CD14-positive monocyte (primary cell): ENCODE data around the gene BBS5. TPM values are rescaled to one million over a fixed set of nuclear protein-coding genes. Genes with fewer than 3 reads are reported as not detected.

ENCODE experiments used
- DNase-seq, 3 donors: peaks; one replicate each; pipeline ENCODE4 v3.0.0-alpha.2; 2011 to 2022
- H2AFZ ChIP-seq: 2 replicates; pipeline ENCODE4 v1.6.0; 2012; ENCODE audit warnings: mild to moderate bottlenecking, low read depth, low read length, inconsistent platforms; ENCODE audit not compliant: insufficient read depth, poor library complexity, severe bottlenecking
- H3K27ac ChIP-seq, 2 donors: 1 replicate in 1 of 2; 2 replicates in 1 of 2; pipeline ENCODE4 v1.5.1; 2012 to 2013; ENCODE audit warnings: low read length in 2 of 2, control low read depth in 1 of 2, inconsistent platforms in 1 of 2, low read depth in 1 of 2, mild to moderate bottlenecking in 1 of 2
- H3K27me3 ChIP-seq, 2 donors: one replicate each; pipeline versions ENCODE4 v1.6.0 to v1.6.1; 2011 to 2013; ENCODE audit warnings: low read length in 2 of 2; ENCODE audit not compliant: control insufficient read depth in 2 of 2, insufficient read depth in 2 of 2
- H3K36me3 ChIP-seq, 2 donors: replicated peaks in 1 of 2; 1 replicate in 1 of 2; 2 replicates in 1 of 2; pipeline versions ENCODE4 v1.5.1 to v1.6.1; 2012 to 2013; ENCODE audit warnings: low read length in 2 of 2, control low read depth in 1 of 2, inconsistent platforms in 1 of 2, mild to moderate bottlenecking in 1 of 2; ENCODE audit not compliant: insufficient read depth in 2 of 2, control insufficient read depth in 1 of 2
- H3K4me1 ChIP-seq, 2 donors: 1 replicate in 1 of 2; 2 replicates in 1 of 2; pipeline versions ENCODE4 v1.5.1 to v1.6.1; 2012 to 2013; ENCODE audit warnings: low read length in 2 of 2, control low read depth in 1 of 2, inconsistent platforms in 1 of 2, mild to moderate bottlenecking in 1 of 2, moderate library complexity in 1 of 2; ENCODE audit not compliant: insufficient read depth in 2 of 2, control insufficient read depth in 1 of 2
- H3K4me2 ChIP-seq: replicated peaks from 2 replicates; pipeline ENCODE3; 2012; ENCODE audit warnings: low read length, moderate library complexity, mild to moderate bottlenecking; ENCODE audit not compliant: poor library complexity, severe bottlenecking; ENCODE audit errors: extremely low read depth
- H3K4me3 ChIP-seq, 3 experiments: fragments of 200-600 bp in 1 of 3; sonication (generic) in 1 of 3; replicated peaks in 1 of 3; 1 replicate in 2 of 3; 2 replicates in 1 of 3; pipeline ENCODE4 v1.5.1; 2011 to 2013; ENCODE audit warnings: low read length in 3 of 3, mild to moderate bottlenecking in 3 of 3, control low read depth in 2 of 3, low read depth in 2 of 3, inconsistent platforms in 1 of 3, moderate library complexity in 1 of 3
- H3K79me2 ChIP-seq: 2 replicates; pipeline ENCODE4 v1.6.0; 2012; ENCODE audit warnings: mild to moderate bottlenecking, control low read depth, inconsistent platforms, low read length, moderate library complexity; ENCODE audit not compliant: insufficient read depth
- H3K9ac ChIP-seq: 2 replicates; pipeline ENCODE4 v1.6.0; 2017; ENCODE audit warnings: low read length, mild to moderate bottlenecking; ENCODE audit not compliant: insufficient read depth, poor library complexity, severe bottlenecking
- H3K9me3 ChIP-seq, 2 donors: replicated peaks in 1 of 2; 1 replicate in 1 of 2; 2 replicates in 1 of 2; pipeline versions ENCODE4 v1.5.1 to v1.6.1; 2012 to 2013; ENCODE audit warnings: low read length in 2 of 2, control low read depth in 1 of 2; ENCODE audit not compliant: control insufficient read depth in 1 of 2, insufficient read depth in 1 of 2
- H4K20me1 ChIP-seq: 2 replicates; pipeline ENCODE4 v1.6.0; 2012; ENCODE audit warnings: mild to moderate bottlenecking, low read length, control low read depth, moderate library complexity; ENCODE audit not compliant: insufficient read depth
- H3K27ac Mint-ChIP-seq, 7 donors: one replicate each; pipeline ENCODE4 v1.8.0; 2020; ENCODE audit warnings: mild to moderate bottlenecking in 7 of 7, mixed read lengths in 7 of 7, moderate library complexity in 6 of 7, inconsistent platforms in 2 of 7
- H3K27me3 Mint-ChIP-seq, 3 donors: one replicate each; pipeline ENCODE4 v1.8.0; 2021 to 2022; ENCODE audit warnings: low read depth in 3 of 3, mild to moderate bottlenecking in 3 of 3, mixed read lengths in 3 of 3, moderate library complexity in 3 of 3, inconsistent platforms in 1 of 3
- H3K36me3 Mint-ChIP-seq, 2 donors: one replicate each; pipeline ENCODE4 v1.8.0; 2020; ENCODE audit warnings: mixed read lengths in 2 of 2, inconsistent platforms in 1 of 2, mild to moderate bottlenecking in 1 of 2
- H3K4me1 Mint-ChIP-seq: one replicate; pipeline ENCODE4 v1.8.0; 2020; ENCODE audit warnings: mild to moderate bottlenecking, mixed read lengths
- H3K4me3 Mint-ChIP-seq, 2 donors: one replicate each; pipeline ENCODE4 v1.8.0; 2020; ENCODE audit warnings: mild to moderate bottlenecking in 2 of 2, mixed read lengths in 2 of 2, moderate library complexity in 1 of 2
- H3K9me3 Mint-ChIP-seq, 7 donors: one replicate each; pipeline ENCODE4 v1.8.0; 2020 to 2022; ENCODE audit warnings: mixed read lengths in 7 of 7, mild to moderate bottlenecking in 6 of 7, moderate library complexity in 6 of 7, inconsistent platforms in 2 of 7
- WGBS: methylation state at CpG from one replicate; pipeline ENCODE4 v1.1.5; 2013; ENCODE audit warnings: missing lambda C conversion rate; ENCODE audit not compliant: insufficient coverage; 5-methylcytosine and 5-hydroxymethylcytosine counted together
- intact Hi-C, 2 donors: fragments of 100-400 bp; cut with micrococcal nuclease; formaldehyde crosslinking; loops; one replicate each; pipeline versions ENCODE4 v1.15.0 to v1.15.1; 2023
- polyA plus RNA-seq, 3 donors: library from polyadenylated mRNA; depleted of rRNA in 1 of 3; unstranded in 2 of 3; stranded (reverse) in 1 of 3; fragments of 300-500 nt in 2 of 3; fragments of >200 nt in 1 of 3; fragmentation: Illumina TruSeq in 2 of 3; gene quantifications; 1 replicate in 2 of 3; 2 replicates in 1 of 3; pipeline ENCODE4 v1.2.3, GENCODE V29; 2012 to 2021
- TF ChIP-seq, protein P1 (sequence below): fragments of 200-600 bp; IDR thresholded peaks from one replicate; pipeline ENCODE4 v1.8.0; 2022; ENCODE audit warnings: antibody characterized with exemption, mild to moderate bottlenecking

BBS5 gene
- polyA plus RNA-seq, 3 donors, result 0.04 to 0.08 TPM; not detected in 1

DNA sequence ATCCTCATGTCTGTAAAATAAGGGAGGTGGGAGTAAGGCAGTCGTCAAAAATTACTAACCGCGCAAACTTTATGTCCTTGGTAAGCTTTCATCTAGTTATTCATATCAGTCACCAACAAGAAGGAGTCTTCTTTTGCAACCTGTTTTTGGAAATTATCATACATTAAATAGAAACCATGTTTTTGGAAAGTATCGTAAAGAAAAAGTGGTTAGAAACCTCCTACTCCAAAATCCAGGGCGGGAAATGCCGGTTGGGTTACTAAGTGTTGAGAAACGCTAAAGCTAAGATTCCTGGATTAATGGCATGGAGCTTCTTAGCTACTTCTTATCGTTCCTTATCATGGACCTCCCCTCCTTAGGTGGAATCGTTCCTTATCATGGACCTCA lies 778 bp downstream of the BBS5 start:
- H3K4me1 ChIP-seq, result peaks cover 14 to 19% of the 10 kb centered on the region in 2 donors
- Mint-ChIP-seq H3K4me1 (peaks cover 26% of the 10 kb centered on the region), H3K36me3 (no peaks in the 10 kb centered on the region), H3K9me3 (peaks cover 0 to 2% (median 0%) of the 10 kb centered on the region in 7 donors), H3K4me3 (peak overlapping the region; percentile 93 to 95), H3K27me3 (peaks cover 0 to 6% (median 6%) of the 10 kb centered on the region in 3 donors), H3K27ac (peak overlapping the region in 1 of 7 donors; percentile 23)
- TF ChIP-seq, protein P1, sequence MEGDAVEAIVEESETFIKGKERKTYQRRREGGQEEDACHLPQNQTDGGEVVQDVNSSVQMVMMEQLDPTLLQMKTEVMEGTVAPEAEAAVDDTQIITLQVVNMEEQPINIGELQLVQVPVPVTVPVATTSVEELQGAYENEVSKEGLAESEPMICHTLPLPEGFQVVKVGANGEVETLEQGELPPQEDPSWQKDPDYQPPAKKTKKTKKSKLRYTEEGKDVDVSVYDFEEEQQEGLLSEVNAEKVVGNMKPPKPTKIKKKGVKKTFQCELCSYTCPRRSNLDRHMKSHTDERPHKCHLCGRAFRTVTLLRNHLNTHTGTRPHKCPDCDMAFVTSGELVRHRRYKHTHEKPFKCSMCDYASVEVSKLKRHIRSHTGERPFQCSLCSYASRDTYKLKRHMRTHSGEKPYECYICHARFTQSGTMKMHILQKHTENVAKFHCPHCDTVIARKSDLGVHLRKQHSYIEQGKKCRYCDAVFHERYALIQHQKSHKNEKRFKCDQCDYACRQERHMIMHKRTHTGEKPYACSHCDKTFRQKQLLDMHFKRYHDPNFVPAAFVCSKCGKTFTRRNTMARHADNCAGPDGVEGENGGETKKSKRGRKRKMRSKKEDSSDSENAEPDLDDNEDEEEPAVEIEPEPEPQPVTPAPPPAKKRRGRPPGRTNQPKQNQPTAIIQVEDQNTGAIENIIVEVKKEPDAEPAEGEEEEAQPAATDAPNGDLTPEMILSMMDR, result no peak
- H2AFZ ChIP-seq, result peak overlapping the region; percentile 90
- no peaks in the 10 kb centered on the region for H3K9me3 ChIP-seq
- peak overlapping the region; percentile 51 to 88 (median 65) for H3K4me3 ChIP-seq
- H3K27ac ChIP-seq, result no peak overlapping the region
- no peaks in the 10 kb centered on the region for H3K27me3 ChIP-seq
- WGBS, result no CpG with 5 or more reads among the region's 9 CpGs
- H3K4me2 ChIP-seq, result peak overlapping the region; percentile 93
- H3K9ac ChIP-seq, result peak overlapping the region; percentile 68
- H4K20me1 ChIP-seq, result no peaks in the 10 kb centered on the region
- H3K36me3 ChIP-seq, result no peaks in the 10 kb centered on the region
- intact Hi-C loops, result no loop called here
- H3K79me2 ChIP-seq, result no peaks in the 10 kb centered on the region
- DNase-seq, result no peak

DNA sequence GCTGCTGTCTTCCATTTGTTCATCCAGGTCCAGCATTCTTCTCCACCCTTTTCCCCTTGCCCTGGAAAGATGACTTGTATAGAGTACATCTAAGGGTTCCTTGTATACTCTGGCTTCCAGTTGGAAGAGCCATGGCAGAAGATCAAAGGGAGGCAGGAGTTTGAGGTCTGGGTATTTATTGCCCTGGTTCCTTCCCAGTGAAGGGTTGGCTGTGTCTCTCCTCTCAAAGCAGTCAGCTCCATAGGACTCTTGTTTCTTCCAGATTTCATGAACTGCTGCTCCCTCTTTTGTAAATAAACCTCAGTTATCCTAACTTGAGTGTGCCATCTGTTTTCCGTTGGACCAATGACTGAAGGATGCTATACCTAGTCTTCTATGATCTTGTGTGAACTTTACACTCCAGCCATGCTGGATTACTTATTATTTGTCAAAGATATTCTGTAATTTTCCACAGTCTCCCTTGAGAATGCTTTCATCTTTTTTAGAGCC lies 6.4 kb downstream of the BBS5 start:
- H3K9me3 ChIP-seq, result no peaks in the 10 kb centered on the region
- intact Hi-C loops, result no loop called here
- WGBS, result no CpG with 5 or more reads among the region's 1 CpG
- peak overlapping the region in 1 of 7 donors; percentile 20 for H3K27ac Mint-ChIP-seq
- H3K27me3 Mint-ChIP-seq, result peaks cover 0 to under 1% (median 0%) of the 10 kb centered on the region in 3 donors
- H2AFZ ChIP-seq, result no peak overlapping the region
- no peaks in the 10 kb centered on the region for H4K20me1 ChIP-seq
- no peaks in the 10 kb centered on the region for H3K36me3 Mint-ChIP-seq
- H3K4me2 ChIP-seq, result no peak overlapping the region
- H3K4me1 Mint-ChIP-seq, result no peaks in the 10 kb centered on the region
- no peak overlapping the region for H3K9ac ChIP-seq
- no peak overlapping the region for H3K4me3 ChIP-seq
- no peaks in the 10 kb centered on the region for H3K36me3 ChIP-seq
- no peaks in the 10 kb centered on the region for H3K27me3 ChIP-seq
- no peak for DNase-seq
- H3K9me3 Mint-ChIP-seq, result no peaks in the 10 kb centered on the region
- H3K4me1 ChIP-seq, result no peaks in the 10 kb centered on the region
- H3K79me2 ChIP-seq, result no peaks in the 10 kb centered on the region
- TF ChIP-seq, protein P1, result no peak
- H3K4me3 Mint-ChIP-seq, result no peak overlapping the region
- H3K27ac ChIP-seq, result no peak overlapping the region
